IMR-90 (cell line): Measurements from ENCODE around the gene UNC79. TPM values are rescaled to one million over a fixed set of nuclear protein-coding genes. Genes with fewer than 3 reads are reported as not detected.

Experiments
- ATAC-seq: fragments of 200-7000 bp; cut with Tn5 transposase; 2 replicates; pipeline ENCODE4 v1.9.1; 2020; ENCODE audit warnings: low read depth, mild to moderate bottlenecking, moderate library complexity
- BruUV-seq: library from RNA; stranded (reverse); fragments of 400-500 nt; replicated peaks from 2 replicates; lab custom pipeline; 2021; lab: Mats Ljungman, UMichigan
- CTCF ChIA-PET: fragments of 300-600 bp; formaldehyde crosslinking; extraction: SDS; loops from one replicate; lab custom pipeline; 2021; ENCODE audit warnings: antibody characterized with exemption; lab: Yijun Ruan, JAX
- POLR2A ChIA-PET: fragments of 300-600 bp; sonication (Branson Sonifier 250); formaldehyde crosslinking; loops from one replicate; lab custom pipeline; 2022; ENCODE audit warnings: antibody characterized with exemption; ENCODE audit not compliant: unreplicated experiment; lab: Charles Lee
- DNase-seq: peaks from one replicate; pipeline ENCODE4 v3.0.0; 2013
- H2AFZ ChIP-seq: replicated peaks from 2 replicates; pipeline ENCODE3; 2013; ENCODE audit warnings: low read length, mild to moderate bottlenecking; ENCODE audit not compliant: poor library complexity
- H2AK5ac ChIP-seq: 2 replicates; pipeline ENCODE4 v1.6.1; 2013; ENCODE audit warnings: low read depth, low read length, inconsistent platforms
- H2AK9ac ChIP-seq: replicated peaks from 2 replicates; pipeline ENCODE3; 2013; ENCODE audit warnings: mild to moderate bottlenecking, low read depth, low read length, moderate library complexity; ENCODE audit not compliant: poor library complexity
- H2BK120ac ChIP-seq: 2 replicates; pipeline ENCODE4 v1.6.1; 2013; ENCODE audit warnings: low read depth, low read length, inconsistent platforms
- H2BK15ac ChIP-seq: 3 replicates; pipeline ENCODE4 v1.6.1; 2013; ENCODE audit warnings: low read depth, low read length, inconsistent platforms
- H2BK20ac ChIP-seq: 2 replicates; pipeline ENCODE4 v1.6.1; 2013; ENCODE audit warnings: low read depth, mild to moderate bottlenecking, inconsistent platforms, low read length, moderate library complexity
- H2BK5ac ChIP-seq: 2 replicates; pipeline ENCODE4 v1.6.1; 2013; ENCODE audit warnings: mild to moderate bottlenecking, low read depth, low read length, inconsistent platforms; ENCODE audit not compliant: poor library complexity, severe bottlenecking
- H3K14ac ChIP-seq: replicated peaks from 2 replicates; pipeline ENCODE4 v1.6.1; 2013; ENCODE audit warnings: low read depth, low read length, inconsistent platforms
- H3K18ac ChIP-seq: 2 replicates; pipeline ENCODE4 v1.6.1; 2013; ENCODE audit warnings: low read depth, low read length, control low read depth
- H3K23ac ChIP-seq: 2 replicates; pipeline ENCODE4 v1.6.1; 2013; ENCODE audit warnings: low read depth, low read length, inconsistent platforms
- H3K27ac ChIP-seq: 2 replicates; pipeline ENCODE4 v1.5.1; 2013; ENCODE audit warnings: mild to moderate bottlenecking, control low read depth, low read length; ENCODE audit not compliant: insufficient read depth
- H3K27me3 ChIP-seq: 2 replicates; pipeline ENCODE4 v1.6.1; 2013; ENCODE audit warnings: low read length; ENCODE audit not compliant: control insufficient read depth, insufficient read depth
- H3K36me3 ChIP-seq: 2 replicates; pipeline ENCODE4 v1.6.1; 2013; ENCODE audit warnings: low read length, mixed read lengths; ENCODE audit not compliant: control insufficient read depth, insufficient read depth
- H3K4ac ChIP-seq: 2 replicates; pipeline ENCODE4 v1.6.1; 2013; ENCODE audit warnings: low read depth, low read length, inconsistent platforms
- H3K4me1 ChIP-seq: 2 replicates; pipeline ENCODE4 v1.6.1; 2013; ENCODE audit warnings: low read length, mixed read lengths; ENCODE audit not compliant: control insufficient read depth, insufficient read depth
- H3K4me2 ChIP-seq: 2 replicates; pipeline ENCODE4 v1.6.1; 2013; ENCODE audit warnings: low read depth, mild to moderate bottlenecking, control low read depth, low read length, moderate library complexity
- H3K4me3 ChIP-seq: 2 replicates; pipeline ENCODE4 v1.5.1; 2013; ENCODE audit warnings: low read depth, mild to moderate bottlenecking, control low read depth, low read length, moderate library complexity; ENCODE audit not compliant: insufficient read depth
- H3K56ac ChIP-seq: 2 replicates; pipeline ENCODE4 v1.6.1; 2013; ENCODE audit warnings: low read length, inconsistent platforms; ENCODE audit not compliant: insufficient read depth; ENCODE audit errors: extremely low read depth
- H3K79me1 ChIP-seq, 2 experiments: 2 replicates each; pipeline ENCODE4 v1.6.1; 2013; ENCODE audit warnings: low read length in 2 of 2, inconsistent platforms in 1 of 2, low read depth in 1 of 2
- H3K9ac ChIP-seq: 2 replicates; pipeline ENCODE4 v1.6.1; 2013; ENCODE audit warnings: low read depth, low read length, control low read depth
- H3K9me1 ChIP-seq: 2 replicates; pipeline ENCODE4 v1.6.1; 2013; ENCODE audit warnings: low read length, inconsistent platforms; ENCODE audit not compliant: insufficient read depth
- H3K9me3 ChIP-seq: 2 replicates; pipeline ENCODE4 v1.6.1; 2013; ENCODE audit warnings: low read length; ENCODE audit not compliant: control insufficient read depth, insufficient read depth
- H4K20me1 ChIP-seq: 2 replicates; pipeline ENCODE4 v1.6.1; 2013; ENCODE audit warnings: low read length, inconsistent platforms; ENCODE audit not compliant: insufficient read depth
- H4K5ac ChIP-seq: 2 replicates; pipeline ENCODE4 v1.6.1; 2013; ENCODE audit warnings: mild to moderate bottlenecking, low read depth, low read length, control low read depth
- H4K8ac ChIP-seq, 2 experiments: 2 replicates each; pipeline ENCODE4 v1.6.1; 2013; ENCODE audit warnings: low read depth in 2 of 2, low read length in 2 of 2, control low read depth in 1 of 2, inconsistent platforms in 1 of 2
- H4K91ac ChIP-seq: 2 replicates; pipeline ENCODE4 v1.6.1; 2013; ENCODE audit warnings: low read depth, low read length, inconsistent platforms; ENCODE audit not compliant: insufficient read depth
- BHLHE40 ChIP-seq: fragments of 150-350 bp; IDR thresholded peaks from 2 replicates; pipeline ENCODE4 v1.6.1; 2016; ENCODE audit warnings: mild to moderate bottlenecking, low read depth, low read length
- CHD1 ChIP-seq: IDR thresholded peaks from 2 replicates; pipeline ENCODE4 v1.6.1; 2012; ENCODE audit warnings: low read depth, low read length, improper control_type of control experiment
- CTCF ChIP-seq: conservative IDR thresholded peaks from 2 replicates; pipeline ENCODE4 v1.5.1; 2012; ENCODE audit warnings: mild to moderate bottlenecking, low read depth, low read length, improper control_type of control experiment
- MAFK ChIP-seq: IDR thresholded peaks from 2 replicates; pipeline ENCODE4 v1.6.1; 2012; ENCODE audit warnings: low read depth, low read length, improper control_type of control experiment
- MXI1 ChIP-seq: IDR thresholded peaks from 2 replicates; pipeline ENCODE4 v1.6.1; 2012; ENCODE audit warnings: low read depth, mild to moderate bottlenecking, low read length, moderate library complexity, borderline replicate concordance
- RCOR1 ChIP-seq: IDR thresholded peaks from 2 replicates; pipeline ENCODE4 v1.6.1; 2012; ENCODE audit warnings: mild to moderate bottlenecking, low read length, improper control_type of control experiment; ENCODE audit not compliant: insufficient replicate concordance
- RFX5 ChIP-seq: IDR thresholded peaks from 2 replicates; pipeline ENCODE4 v1.8.0; 2012; ENCODE audit warnings: low read depth, mild to moderate bottlenecking, low read length, moderate library complexity
- WGBS, 2 experiments: methylation state at CpG; one replicate each; pipeline versions ENCODE4 v1.1.5 to v1.1.7; 2013; ENCODE audit warnings: missing lambda C conversion rate in 2 of 2; ENCODE audit not compliant: insufficient read length in 1 of 2; ENCODE audit errors: extremely low coverage in 2 of 2; 5-methylcytosine and 5-hydroxymethylcytosine counted together
- dilution Hi-C: fragments of 300-500 bp; cut with HindIII; formaldehyde crosslinking; loops from one replicate; pipeline ENCODE4 v1.14.3; 2018; ENCODE audit warnings: low sequenced_read_pairs; ENCODE audit not compliant: unreplicated experiment
- in situ Hi-C: fragments of 300-500 bp; cut with MboI; formaldehyde crosslinking; loops from 3 replicates; pipeline ENCODE4 v1.14.3; 2019; ENCODE audit warnings: low sequenced_read_pairs, inconsistent platforms, mixed read lengths
- intact Hi-C: fragments of 100-400 bp; cut with micrococcal nuclease; formaldehyde crosslinking; loops from 2 replicates; pipeline ENCODE4 v1.10.0; 2022
- polyA plus RNA-seq, 3 experiments: library from polyadenylated mRNA; depleted of rRNA; stranded (reverse); fragments of >200 nt; gene quantifications; 2 replicates each; pipeline ENCODE4 v1.2.3, GENCODE V29; 2012; ENCODE audit warnings: low replicate concordance in 1 of 3
- total RNA-seq: library from RNA; depleted of rRNA; stranded (reverse); fragments of >200 nt; gene quantifications from 2 replicates; pipeline ENCODE4 v1.2.3, GENCODE V29; 2012

Gene UNC79
- total and polyA plus RNA-seq, 2 of the 4 experiments (the other 2 are of a cell fraction), result under 0.01 TPM

GRCh38 chr14:93525696-93526451 is 95.1 kb downstream of the UNC79 start:
- H4K91ac ChIP-seq, result no peak overlapping the region
- no peak overlapping the region for H3K14ac ChIP-seq
- H3K4me3 ChIP-seq, result no peak overlapping the region
- no peak overlapping the region for H3K18ac ChIP-seq
- dilution Hi-C loops, result no loop called here
- ChIA-PET CTCF (no interaction called here), POLR2A (no interaction called here)
- H2BK5ac ChIP-seq, result no peak overlapping the region
- H3K9me3 ChIP-seq, result no peaks in the 10 kb centered on the region
- H3K9ac ChIP-seq, result no peak overlapping the region
- DNase-seq (peak; percentile 10), ATAC-seq (no peak)
- H2AK5ac ChIP-seq, result no peak overlapping the region
- no peak overlapping the region for H3K56ac ChIP-seq
- H3K4me2 ChIP-seq, result no peak overlapping the region
- no CpG with 5 or more reads among the region's 2 CpGs for WGBS, 2 experiments
- no TSS peak for BruUV-seq
- H2BK15ac ChIP-seq, result no peak overlapping the region
- H3K36me3 ChIP-seq, result no peaks in the 10 kb centered on the region
- H4K5ac ChIP-seq, result no peak overlapping the region
- no peaks in the 10 kb centered on the region for H3K27me3 ChIP-seq
- no peak overlapping the region for H2BK120ac ChIP-seq
- TF ChIP-seq MXI1 (no peak), BHLHE40 (no peak), RCOR1 (no peak), MAFK (no peak), RFX5 (no peak), CTCF (no peak), CHD1 (no peak)
- no peaks in the 10 kb centered on the region for H3K79me1 ChIP-seq
- no peaks in the 10 kb centered on the region for H3K9me1 ChIP-seq
- no peaks in the 10 kb centered on the region for H4K20me1 ChIP-seq
- no peak overlapping the region for H3K4ac ChIP-seq
- no peak overlapping the region for H2BK20ac ChIP-seq
- in situ Hi-C loops, result no loop called here
- H2AFZ ChIP-seq, result no peak overlapping the region
- no peak overlapping the region for H3K23ac ChIP-seq
- no peak overlapping the region for H3K27ac ChIP-seq
- H3K4me1 ChIP-seq, result no peaks in the 10 kb centered on the region
- no peak overlapping the region for H4K8ac ChIP-seq
- intact Hi-C loops, result no loop called here
- H2AK9ac ChIP-seq, result no peak overlapping the region
